Adrenal gland (tissue), 5 donors: ENCODE measurements around the gene NR5A2.

Experiments
- CTCF ChIP-seq, 6 experiments: fragments of 450-650 bp in 4 of 6; fragments of 200-600 bp in 2 of 6; sonication (generic) in 1 of 6; IDR thresholded peaks; 1 replicate in 5 of 6; 2 replicates in 1 of 6; pipeline versions ENCODE4 v1.5.1 to v1.8.0; 2016 to 2021; ENCODE audit warnings: antibody characterized with exemption in 6 of 6, mild to moderate bottlenecking in 2 of 6, moderate library complexity in 1 of 6
- POLR2A ChIP-seq, 2 donors: fragments of 450-650 bp; IDR thresholded peaks; one replicate each; pipeline ENCODE4 v1.6.1; 2017; ENCODE audit warnings: antibody characterized with exemption in 2 of 2, mild to moderate bottlenecking in 2 of 2, moderate library complexity in 1 of 2
- donor health status: DM: no; HTN: no; CAD: no.

- TF ChIP-seq CTCF (IDR thresholded peaks at IDR 0.05) (no peak), POLR2A (IDR thresholded peaks at IDR 0.05) (no peak)
Observed at GRCh38 chr1:200226969-200227303, 199.4 kb downstream of the NR5A2 start.
